ENCODE measurements around the gene SPATA2. TPM values are rescaled to one million over a fixed set of nuclear protein-coding genes. Genes with fewer than 3 reads are reported as not detected.
A peak's percentile ranks its signal among the peaks of the same experiment; 100 is the strongest.

SPATA2 gene
- total and polyA plus RNA-seq, 5 donors from 2014 or later = 2.1 to 19.1 (median 3.4) TPM

GRCh38 chr20:49925901-49926454 is 10.6 kb upstream of the SPATA2 start:
- H3K27ac ChIP-seq (ENCODE audit: insufficient read depth, low read length, poor library complexity, severe bottlenecking) = no peak overlapping the region
- Mint-ChIP-seq H3K36me3 (no peaks in the 10 kb centered on the region), H3K27me3 (peaks cover 17% of the 10 kb centered on the region), H3K9me3 (no peaks in the 10 kb centered on the region), H3K4me1 (peaks cover 0 to 7% (median 6%) of the 10 kb centered on the region in 4 donors), H3K4me3 (no peak overlapping the region), H3K27ac (no peak overlapping the region)
- ATAC-seq (ENCODE audit: low read depth in 2 of 2) (no peak), DNase-seq (no peak)
- H3K27me3 ChIP-seq (ENCODE audit: control insufficient read depth, insufficient read depth, low read length) = no peaks in the 10 kb centered on the region
- no peak overlapping the region for H3K4me3 ChIP-seq (ENCODE audit: low read depth, low read length)
- H3K36me3 ChIP-seq (ENCODE audit: control insufficient read depth, insufficient read depth, low read length) = no peaks in the 10 kb centered on the region
- no peaks in the 10 kb centered on the region for H3K9me3 ChIP-seq (ENCODE audit: control insufficient read depth in 2 of 2, low read length in 2 of 2)
- H3K4me1 ChIP-seq (ENCODE audit: control insufficient read depth, insufficient read depth, low read length, poor library complexity, severe bottlenecking) = no peaks in the 10 kb centered on the region

DNA sequence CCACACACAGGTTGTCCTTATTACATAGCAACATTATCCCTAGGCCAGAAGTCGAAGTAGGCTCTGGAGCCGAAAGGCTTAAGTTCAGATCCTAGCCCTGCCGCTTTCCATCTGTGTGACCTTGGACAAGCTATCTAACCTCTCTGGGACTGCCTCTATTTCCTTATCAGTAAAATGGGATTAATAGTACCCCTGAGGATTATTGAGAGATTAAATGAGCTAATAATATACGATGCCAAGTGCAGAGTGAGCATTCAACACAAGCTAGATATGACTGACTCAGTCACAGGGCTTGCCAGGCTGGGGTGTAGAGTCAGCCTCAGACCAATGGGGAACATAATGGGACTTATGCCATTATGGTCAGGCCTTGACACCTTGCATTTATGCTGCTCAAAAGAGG is 8.9 kb upstream of the SPATA2 start:
- H3K9me3 Mint-ChIP-seq = no peaks in the 10 kb centered on the region
- peaks cover 0 to 7% (median 6%) of the 10 kb centered on the region in 4 donors for H3K4me1 Mint-ChIP-seq
- Histone ChIP-seq H3K36me3 (ENCODE audit: control insufficient read depth, insufficient read depth, low read length) (no peaks in the 10 kb centered on the region), H3K27ac (ENCODE audit: insufficient read depth, low read length, poor library complexity, severe bottlenecking) (no peak overlapping the region), H3K27me3 (ENCODE audit: control insufficient read depth, insufficient read depth, low read length) (no peaks in the 10 kb centered on the region), H3K4me3 (ENCODE audit: low read depth, low read length) (no peak overlapping the region), H3K9me3 (ENCODE audit: control insufficient read depth in 2 of 2, low read length in 2 of 2) (no peaks in the 10 kb centered on the region), H3K4me1 (ENCODE audit: control insufficient read depth, insufficient read depth, low read length, poor library complexity, severe bottlenecking) (no peaks in the 10 kb centered on the region)
- H3K27ac Mint-ChIP-seq = no peak overlapping the region
- no peaks in the 10 kb centered on the region for H3K36me3 Mint-ChIP-seq
- no peak for DNase-seq
- ATAC-seq (ENCODE audit: low read depth in 2 of 2) = no peak
- peaks cover 22% of the 10 kb centered on the region for H3K27me3 Mint-ChIP-seq
- peak overlapping the region in 1 of 4 donors; percentile 47 for H3K4me3 Mint-ChIP-seq

GRCh38 chr20:49919461-49919860 is 4.1 kb upstream of the SPATA2 start:
- H3K4me1 Mint-ChIP-seq = peaks cover 4 to 16% (median 13%) of the 10 kb centered on the region in 4 donors
- peaks cover 0 to 2% (median 0%) of the 10 kb centered on the region in 7 donors for H3K9me3 Mint-ChIP-seq
- no peak overlapping the region for H3K4me3 ChIP-seq (ENCODE audit: low read depth, low read length)
- DNase-seq = no peak
- no peak overlapping the region for H3K27ac Mint-ChIP-seq
- H3K27me3 ChIP-seq (ENCODE audit: control insufficient read depth, insufficient read depth, low read length) = no peaks in the 10 kb centered on the region
- peaks cover 22% of the 10 kb centered on the region for H3K27me3 Mint-ChIP-seq
- H3K36me3 ChIP-seq (ENCODE audit: control insufficient read depth, insufficient read depth, low read length) = no peaks in the 10 kb centered on the region
- peaks cover 13% of the 10 kb centered on the region for H3K4me1 ChIP-seq (ENCODE audit: control insufficient read depth, insufficient read depth, low read length, poor library complexity, severe bottlenecking)
- no peaks in the 10 kb centered on the region for H3K9me3 ChIP-seq (ENCODE audit: control insufficient read depth in 2 of 2, low read length in 2 of 2)
- H3K27ac ChIP-seq (ENCODE audit: insufficient read depth, low read length, poor library complexity, severe bottlenecking) = no peak overlapping the region
- H3K36me3 Mint-ChIP-seq = no peaks in the 10 kb centered on the region
- H3K4me3 Mint-ChIP-seq = peak overlapping the region in 1 of 4 donors; percentile 43
- ATAC-seq (ENCODE audit: low read depth in 2 of 2) = no peak

DNA sequence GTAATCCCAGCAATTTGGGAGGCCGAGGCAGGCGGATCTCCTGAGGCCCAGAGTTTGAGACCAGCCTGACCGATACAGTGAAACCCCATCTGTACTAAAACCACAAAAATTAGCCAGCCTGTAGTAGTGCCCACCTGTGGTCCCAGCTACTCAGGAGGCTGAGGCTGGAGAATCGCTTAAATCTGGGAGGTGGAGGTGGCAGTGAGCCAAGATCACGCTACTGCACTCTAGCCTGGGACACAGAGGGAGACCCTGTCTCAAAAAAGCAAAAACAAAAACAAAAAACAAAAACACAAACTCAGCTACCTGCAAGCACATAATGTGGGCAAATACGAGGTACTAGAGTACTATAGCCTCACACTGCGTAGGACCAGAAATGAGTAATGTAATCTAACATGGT is 3.7 kb upstream of the SPATA2 start:
- peaks cover 18% of the 10 kb centered on the region for H3K4me1 ChIP-seq (ENCODE audit: control insufficient read depth, insufficient read depth, low read length, poor library complexity, severe bottlenecking)
- no peak overlapping the region for H3K27ac ChIP-seq (ENCODE audit: insufficient read depth, low read length, poor library complexity, severe bottlenecking)
- no peak overlapping the region for H3K27ac Mint-ChIP-seq
- H3K27me3 ChIP-seq (ENCODE audit: control insufficient read depth, insufficient read depth, low read length) = no peaks in the 10 kb centered on the region
- no peak overlapping the region for H3K4me3 ChIP-seq (ENCODE audit: low read depth, low read length)
- peaks cover 0 to 2% (median 0%) of the 10 kb centered on the region in 7 donors for H3K9me3 Mint-ChIP-seq
- H3K4me3 Mint-ChIP-seq = peak overlapping the region in 1 of 4 donors; percentile 43
- H3K4me1 Mint-ChIP-seq = peaks cover 4 to 21% (median 15%) of the 10 kb centered on the region in 4 donors
- peaks cover 22% of the 10 kb centered on the region for H3K27me3 Mint-ChIP-seq
- H3K36me3 ChIP-seq (ENCODE audit: control insufficient read depth, insufficient read depth, low read length) = no peaks in the 10 kb centered on the region
- ATAC-seq (ENCODE audit: low read depth in 2 of 2) (no peak), DNase-seq (no peak)
- no peaks in the 10 kb centered on the region for H3K9me3 ChIP-seq (ENCODE audit: control insufficient read depth in 2 of 2, low read length in 2 of 2)
- H3K36me3 Mint-ChIP-seq = no peaks in the 10 kb centered on the region

GRCh38 chr20:49918446-49918845 is 3.1 kb upstream of the SPATA2 start:
- H3K27me3 ChIP-seq (ENCODE audit: control insufficient read depth, insufficient read depth, low read length) = no peaks in the 10 kb centered on the region
- Mint-ChIP-seq H3K36me3 (no peaks in the 10 kb centered on the region), H3K27ac (peak overlapping the region in 1 of 3 donors; percentile 68), H3K4me1 (peaks cover 4 to 27% (median 20%) of the 10 kb centered on the region in 4 donors), H3K27me3 (peaks cover 17% of the 10 kb centered on the region), H3K9me3 (peaks cover 0 to 2% (median 0%) of the 10 kb centered on the region in 7 donors), H3K4me3 (no peak overlapping the region)
- H3K36me3 ChIP-seq (ENCODE audit: control insufficient read depth, insufficient read depth, low read length) = no peaks in the 10 kb centered on the region
- ATAC-seq (ENCODE audit: low read depth in 2 of 2) (no peak), DNase-seq (no peak)
- H3K27ac ChIP-seq (ENCODE audit: insufficient read depth, low read length, poor library complexity, severe bottlenecking) = no peak overlapping the region
- H3K4me3 ChIP-seq (ENCODE audit: low read depth, low read length) = no peak overlapping the region
- no peaks in the 10 kb centered on the region for H3K9me3 ChIP-seq (ENCODE audit: control insufficient read depth in 2 of 2, low read length in 2 of 2)
- H3K4me1 ChIP-seq (ENCODE audit: control insufficient read depth, insufficient read depth, low read length, poor library complexity, severe bottlenecking) = peaks cover 23% of the 10 kb centered on the region

DNA sequence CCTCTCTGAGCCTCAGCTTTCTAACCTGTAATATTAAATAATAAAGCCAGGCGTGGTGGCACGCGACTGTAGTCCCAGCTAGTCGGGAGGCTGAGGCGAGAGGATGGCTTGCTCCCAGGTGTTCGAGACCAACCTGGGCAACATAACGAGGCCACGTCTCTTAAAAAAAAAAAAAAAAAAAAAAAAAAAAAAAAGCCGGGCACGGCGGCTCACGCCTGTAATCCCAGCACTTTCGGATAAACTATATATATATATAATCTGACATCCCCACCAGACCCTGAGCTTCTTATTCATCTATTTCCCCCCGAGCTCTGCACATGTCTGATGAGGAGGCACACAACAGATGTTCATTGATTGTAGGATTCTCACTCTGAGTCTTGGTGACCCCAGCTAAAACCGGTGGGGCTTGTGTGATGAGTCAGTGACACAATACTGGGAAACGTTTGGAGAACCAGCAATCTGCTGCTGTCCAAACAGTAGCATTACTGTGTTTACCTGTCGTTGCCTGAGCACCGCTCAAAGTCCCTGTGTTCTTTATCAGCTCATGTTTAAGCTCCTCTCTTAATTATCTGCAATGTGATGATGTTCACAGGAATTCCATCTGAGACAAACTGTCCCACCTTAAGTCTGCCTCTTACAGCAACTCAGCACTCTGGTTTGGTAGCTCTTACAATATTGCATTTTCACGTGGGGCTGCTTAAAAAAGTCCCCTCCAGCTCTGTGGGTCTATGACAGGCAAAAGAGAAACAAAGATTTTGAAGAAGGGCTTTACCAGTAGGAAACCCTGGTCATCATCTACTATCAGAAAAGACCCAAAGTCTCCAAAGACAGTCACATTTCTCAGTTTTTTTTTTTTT is 1.0 kb upstream of the SPATA2 start:
- H3K4me3 ChIP-seq (ENCODE audit: low read depth, low read length) = peak overlapping the region; percentile 88

DNA sequence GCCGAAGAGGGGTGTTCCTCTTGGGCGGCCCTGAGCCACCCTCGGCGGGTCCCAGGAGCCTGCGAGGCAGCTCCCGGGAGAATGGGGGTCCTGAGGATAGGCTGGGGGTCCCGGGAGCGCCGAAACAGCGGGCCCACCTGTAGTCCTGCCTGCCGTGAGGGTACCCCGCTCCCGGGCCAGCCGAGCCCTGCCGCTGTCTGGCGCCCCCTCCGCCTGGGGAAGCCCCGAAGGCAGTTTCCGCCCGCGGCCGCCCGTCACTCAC is 280 bp downstream of the SPATA2 start:
- ATAC-seq (ENCODE audit: low read depth in 2 of 2) (peak; percentile 26 to 33), DNase-seq (no peak)
- Mint-ChIP-seq H3K4me3 (peak overlapping the region; percentile 96 to 100 (median 98)), H3K27ac (peak overlapping the region; percentile 77 to 100 (median 100)), H3K27me3 (peaks cover 10% of the 10 kb centered on the region), H3K36me3 (no peaks in the 10 kb centered on the region), H3K4me1 (peaks cover 10 to 41% (median 31%) of the 10 kb centered on the region in 4 donors), H3K9me3 (peaks cover 0 to 2% (median 0%) of the 10 kb centered on the region in 7 donors)
- Histone ChIP-seq H3K4me3 (ENCODE audit: low read depth, low read length) (peak overlapping the region; percentile 85), H3K27me3 (ENCODE audit: control insufficient read depth, insufficient read depth, low read length) (no peaks in the 10 kb centered on the region), H3K36me3 (ENCODE audit: control insufficient read depth, insufficient read depth, low read length) (peaks cover 8% of the 10 kb centered on the region), H3K4me1 (ENCODE audit: control insufficient read depth, insufficient read depth, low read length, poor library complexity, severe bottlenecking) (peaks cover 30% of the 10 kb centered on the region), H3K27ac (ENCODE audit: insufficient read depth, low read length, poor library complexity, severe bottlenecking) (peak overlapping the region; percentile 100), H3K9me3 (ENCODE audit: control insufficient read depth in 2 of 2, low read length in 2 of 2) (no peaks in the 10 kb centered on the region)

More for the DNA sequence above, 1.0 kb upstream of the SPATA2 start:
- peak overlapping the region; percentile 99 to 100 (median 100) for H3K27ac Mint-ChIP-seq
- Histone ChIP-seq H3K9me3 (ENCODE audit: control insufficient read depth in 2 of 2, low read length in 2 of 2) (no peaks in the 10 kb centered on the region), H3K27me3 (ENCODE audit: control insufficient read depth, insufficient read depth, low read length) (no peaks in the 10 kb centered on the region), H3K36me3 (ENCODE audit: control insufficient read depth, insufficient read depth, low read length) (no peaks in the 10 kb centered on the region), H3K27ac (ENCODE audit: insufficient read depth, low read length, poor library complexity, severe bottlenecking) (peak overlapping the region; percentile 100), H3K4me1 (ENCODE audit: control insufficient read depth, insufficient read depth, low read length, poor library complexity, severe bottlenecking) (peaks cover 30% of the 10 kb centered on the region)
- peaks cover 0 to 2% (median 0%) of the 10 kb centered on the region in 7 donors for H3K9me3 Mint-ChIP-seq
- peak overlapping the region; percentile 97 to 100 (median 98) for H3K4me3 Mint-ChIP-seq
- H3K36me3 Mint-ChIP-seq = no peaks in the 10 kb centered on the region
- DNase-seq = no peak
- peaks cover 10 to 38% (median 27%) of the 10 kb centered on the region in 4 donors for H3K4me1 Mint-ChIP-seq
- peaks cover 14% of the 10 kb centered on the region for H3K27me3 Mint-ChIP-seq
- ATAC-seq (ENCODE audit: low read depth in 2 of 2) = no peak

Measured in CD4-positive, CD25-positive, alpha-beta regulatory T cell (primary cell).